H9 (cell line): ENCODE measurements around the gene BRMS1. TPM values are rescaled to one million over a fixed set of nuclear protein-coding genes. Genes with fewer than 3 reads are reported as not detected.

Experiments
- DNase-seq: peaks from one replicate; pipeline ENCODE4 v3.0.0-alpha.2; 2017
- H2AFZ ChIP-seq: one replicate; pipeline ENCODE4 v1.6.1; 2013; ENCODE audit warnings: mild to moderate bottlenecking, low read length, control low read depth, moderate library complexity
- H2AK5ac ChIP-seq: 2 replicates; pipeline ENCODE4 v1.6.1; 2013; ENCODE audit warnings: low read length, control low read depth, mixed read lengths; ENCODE audit not compliant: insufficient read length
- H2BK120ac ChIP-seq: one replicate; pipeline ENCODE4 v1.6.1; 2013; ENCODE audit warnings: low read depth, mild to moderate bottlenecking, low read length, control low read depth, inconsistent platforms; ENCODE audit not compliant: poor library complexity, severe bottlenecking
- H2BK12ac ChIP-seq: 2 replicates; pipeline ENCODE4 v1.6.1; 2013; ENCODE audit warnings: low read length, control low read depth, mixed read lengths, low read depth; ENCODE audit not compliant: insufficient read length
- H2BK15ac ChIP-seq: 2 replicates; pipeline ENCODE4 v1.6.1; 2013; ENCODE audit warnings: low read depth, low read length, control low read depth
- H2BK20ac ChIP-seq: one replicate; pipeline ENCODE4 v1.6.1; 2013; ENCODE audit warnings: low read depth, mild to moderate bottlenecking, low read length, control low read depth, inconsistent platforms; ENCODE audit not compliant: poor library complexity, severe bottlenecking
- H2BK5ac ChIP-seq: 2 replicates; pipeline ENCODE4 v1.6.1; 2013; ENCODE audit warnings: low read length, control low read depth, mixed read lengths; ENCODE audit not compliant: insufficient read length
- H3K14ac ChIP-seq: 2 replicates; pipeline ENCODE4 v1.6.1; 2013; ENCODE audit warnings: low read length, control low read depth; ENCODE audit not compliant: insufficient read depth
- H3K18ac ChIP-seq: 2 replicates; pipeline ENCODE4 v1.6.1; 2013; ENCODE audit warnings: low read depth, mild to moderate bottlenecking, mixed read lengths, low read length, control low read depth; ENCODE audit not compliant: insufficient read length
- H3K23ac ChIP-seq: 2 replicates; pipeline ENCODE4 v1.6.1; 2013; ENCODE audit warnings: low read length, control low read depth, mixed read lengths, low read depth; ENCODE audit not compliant: insufficient read length
- H3K23me2 ChIP-seq: 2 replicates; pipeline ENCODE4 v1.6.1; 2013; ENCODE audit warnings: low read depth, mild to moderate bottlenecking, mixed read lengths, low read length, control low read depth; ENCODE audit not compliant: insufficient read length, poor library complexity, severe bottlenecking
- H3K27ac ChIP-seq: 2 replicates; pipeline ENCODE4 v1.5.1; 2013; ENCODE audit warnings: low read length, control low read depth, mixed read lengths, low read depth; ENCODE audit not compliant: insufficient read length
- H3K27me3 ChIP-seq: 2 replicates; pipeline ENCODE4 v1.6.1; 2013; ENCODE audit warnings: low read length, control low read depth, inconsistent platforms; ENCODE audit not compliant: insufficient read depth
- H3K4ac ChIP-seq: 2 replicates; pipeline ENCODE4 v1.6.1; 2013; ENCODE audit warnings: low read depth, mild to moderate bottlenecking, control low read depth, inconsistent platforms, low read length, moderate library complexity
- H3K4me1 ChIP-seq: 2 replicates; pipeline ENCODE4 v1.6.1; 2013; ENCODE audit warnings: low read length, control low read depth, inconsistent platforms; ENCODE audit not compliant: insufficient read depth
- H3K4me2 ChIP-seq: 2 replicates; pipeline ENCODE4 v1.6.1; 2013; ENCODE audit warnings: low read length, control low read depth, mixed read lengths; ENCODE audit not compliant: insufficient read length, insufficient read depth
- H3K56ac ChIP-seq: 2 replicates; pipeline ENCODE4 v1.6.1; 2013; ENCODE audit warnings: low read depth, mild to moderate bottlenecking, mixed read lengths, low read length, control low read depth; ENCODE audit not compliant: insufficient read length
- H3K79me1 ChIP-seq: 2 replicates; pipeline ENCODE4 v1.6.1; 2013; ENCODE audit warnings: low read depth, mild to moderate bottlenecking, moderate library complexity, low read length, control low read depth, inconsistent platforms; ENCODE audit not compliant: insufficient read depth, poor library complexity, severe bottlenecking
- H3K79me2 ChIP-seq: 2 replicates; pipeline ENCODE4 v1.6.1; 2013; ENCODE audit warnings: low read length, control low read depth, inconsistent platforms; ENCODE audit not compliant: insufficient read depth
- H3K9ac ChIP-seq: 2 replicates; pipeline ENCODE4 v1.6.1; 2013; ENCODE audit warnings: low read length, control low read depth, mixed read lengths; ENCODE audit not compliant: insufficient read length; ENCODE audit errors: extremely low read depth
- H3K9me3 ChIP-seq: one replicate; pipeline ENCODE4 v1.6.1; 2013; ENCODE audit warnings: low read depth, low read length, inconsistent platforms; ENCODE audit not compliant: control insufficient read depth
- H3T11ph ChIP-seq: one replicate; pipeline ENCODE4 v1.6.1; 2013; ENCODE audit warnings: mild to moderate bottlenecking, low read length, control low read depth, inconsistent platforms
- H4K20me1 ChIP-seq: one replicate; pipeline ENCODE4 v1.6.1; 2013; ENCODE audit not compliant: control insufficient read depth, insufficient read length, insufficient read depth
- H4K5ac ChIP-seq: 2 replicates; pipeline ENCODE4 v1.6.1; 2013; ENCODE audit warnings: low read depth, mild to moderate bottlenecking, mixed read lengths, low read length, control low read depth; ENCODE audit not compliant: insufficient read length
- H4K8ac ChIP-seq: replicated peaks from 2 replicates; pipeline ENCODE4 v1.6.1; 2013; ENCODE audit warnings: low read length, control low read depth, mixed read lengths, low read depth; ENCODE audit not compliant: insufficient read length
- H4K91ac ChIP-seq: 2 replicates; pipeline ENCODE4 v1.6.1; 2013; ENCODE audit warnings: low read depth, mild to moderate bottlenecking, moderate library complexity, mixed read lengths, low read length, control low read depth; ENCODE audit not compliant: insufficient read length
- H3K27ac Mint-ChIP-seq, 3 experiments: 2 replicates in 2 of 3; 3 replicates in 1 of 3; pipeline ENCODE4 v1.8.0; 2020 to 2021; ENCODE audit warnings: mixed read lengths in 3 of 3, mild to moderate bottlenecking in 1 of 3, moderate library complexity in 1 of 3
- H3K27me3 Mint-ChIP-seq: 2 replicates; pipeline ENCODE4 v1.8.0; 2021; ENCODE audit warnings: low read depth, mild to moderate bottlenecking, moderate library complexity, mixed read lengths
- H3K36me3 Mint-ChIP-seq, 3 experiments: 2 replicates in 2 of 3; 3 replicates in 1 of 3; pipeline ENCODE4 v1.8.0; 2020 to 2021; ENCODE audit warnings: low read depth in 3 of 3, mixed read lengths in 3 of 3; ENCODE audit not compliant: insufficient read depth in 1 of 3
- H3K4me1 Mint-ChIP-seq, 2 experiments: 2 replicates each; pipeline ENCODE4 v1.8.0; 2020; ENCODE audit warnings: mixed read lengths in 2 of 2
- H3K4me3 Mint-ChIP-seq, 2 experiments: 2 replicates in 1 of 2; 3 replicates in 1 of 2; pipeline ENCODE4 v1.8.0; 2020 to 2021; ENCODE audit warnings: mild to moderate bottlenecking in 2 of 2, mixed read lengths in 2 of 2, moderate library complexity in 1 of 2
- H3K9me3 Mint-ChIP-seq, 2 experiments: 2 replicates in 1 of 2; 3 replicates in 1 of 2; pipeline ENCODE4 v1.8.0; 2020; ENCODE audit warnings: mild to moderate bottlenecking in 2 of 2, mixed read lengths in 2 of 2, moderate library complexity in 1 of 2
- WGBS: extraction: QIAGEN DNeasy Blood & Tissue Kit; methylation state at CpG from one replicate; pipeline ENCODE4 v1.1.7; 2013; ENCODE audit warnings: missing lambda C conversion rate, low lambda C conversion rate, mixed read lengths; ENCODE audit not compliant: insufficient read length; ENCODE audit errors: extremely low coverage; 5-methylcytosine and 5-hydroxymethylcytosine counted together
- total RNA-seq: library from RNA; stranded (reverse); gene quantifications from 2 replicates; pipeline ENCODE4 v1.2.1, GENCODE V29; 2021
- TF ChIP-seq, protein P1 (sequence below): fragments of 200-600 bp; sonication (generic); conservative IDR thresholded peaks from 3 replicates; pipeline ENCODE4 v1.8.0; 2021; ENCODE audit warnings: antibody characterized with exemption, mild to moderate bottlenecking

BRMS1 gene
- total RNA-seq, 1 experiment from 2014 or later: 50.1 TPM

DNA sequence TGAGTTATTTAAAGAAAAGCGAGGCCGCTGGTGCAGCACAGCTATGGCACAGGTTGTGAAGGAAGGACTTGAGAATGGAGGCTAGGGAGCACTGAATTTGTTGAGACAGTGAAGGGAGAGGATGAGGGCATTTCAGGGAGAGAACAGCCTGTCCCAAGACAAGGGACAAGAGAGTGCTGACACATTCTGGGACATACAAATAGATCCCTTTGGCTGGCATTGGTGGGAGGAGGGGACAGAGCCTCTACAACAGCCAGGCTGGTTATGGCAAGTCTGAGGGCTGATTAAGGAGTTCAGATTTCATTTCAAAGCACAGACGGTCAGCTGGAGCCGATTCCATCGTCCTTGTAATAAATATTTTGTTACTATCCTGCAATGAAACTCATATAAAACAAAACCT is 28.4 kb upstream of the BRMS1 start:
- H2AFZ ChIP-seq: no peak overlapping the region
- H3K27me3 ChIP-seq: no peaks in the 10 kb centered on the region
- H3K9me3 Mint-ChIP-seq: no peaks in the 10 kb centered on the region
- DNase-seq: no peak
- H2BK120ac ChIP-seq: no peak overlapping the region
- H3K4me2 ChIP-seq: no peak overlapping the region
- H2BK5ac ChIP-seq: no peak overlapping the region
- no CpG with 5 or more reads among the region's 5 CpGs for WGBS
- H3K4ac ChIP-seq: no peak overlapping the region
- no peak overlapping the region for H3T11ph ChIP-seq
- no peak overlapping the region for H3K56ac ChIP-seq
- H3K79me1 ChIP-seq: no peaks in the 10 kb centered on the region
- peaks cover 5% of the 10 kb centered on the region for H3K23me2 ChIP-seq
- no peaks in the 10 kb centered on the region; the same call in 1 of the 2 replicates for H3K79me2 ChIP-seq
- H3K27ac Mint-ChIP-seq: peak overlapping the region in 2 of 3 experiments; percentile 33 to 57; a peak in 1 of 7 replicates
- H3K18ac ChIP-seq: no peak overlapping the region
- H3K36me3 Mint-ChIP-seq: peaks cover 18 to 19% (median 19%) of the 10 kb centered on the region in 3 experiments
- H3K4me3 Mint-ChIP-seq: peak overlapping the region in 1 of 2 experiments; percentile 18; a peak in 2 of 5 replicates
- TF ChIP-seq, protein P1, sequence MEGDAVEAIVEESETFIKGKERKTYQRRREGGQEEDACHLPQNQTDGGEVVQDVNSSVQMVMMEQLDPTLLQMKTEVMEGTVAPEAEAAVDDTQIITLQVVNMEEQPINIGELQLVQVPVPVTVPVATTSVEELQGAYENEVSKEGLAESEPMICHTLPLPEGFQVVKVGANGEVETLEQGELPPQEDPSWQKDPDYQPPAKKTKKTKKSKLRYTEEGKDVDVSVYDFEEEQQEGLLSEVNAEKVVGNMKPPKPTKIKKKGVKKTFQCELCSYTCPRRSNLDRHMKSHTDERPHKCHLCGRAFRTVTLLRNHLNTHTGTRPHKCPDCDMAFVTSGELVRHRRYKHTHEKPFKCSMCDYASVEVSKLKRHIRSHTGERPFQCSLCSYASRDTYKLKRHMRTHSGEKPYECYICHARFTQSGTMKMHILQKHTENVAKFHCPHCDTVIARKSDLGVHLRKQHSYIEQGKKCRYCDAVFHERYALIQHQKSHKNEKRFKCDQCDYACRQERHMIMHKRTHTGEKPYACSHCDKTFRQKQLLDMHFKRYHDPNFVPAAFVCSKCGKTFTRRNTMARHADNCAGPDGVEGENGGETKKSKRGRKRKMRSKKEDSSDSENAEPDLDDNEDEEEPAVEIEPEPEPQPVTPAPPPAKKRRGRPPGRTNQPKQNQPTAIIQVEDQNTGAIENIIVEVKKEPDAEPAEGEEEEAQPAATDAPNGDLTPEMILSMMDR: no peak
- peaks cover 3% of the 10 kb centered on the region; the same call in 1 of the 2 replicates for H3K27me3 Mint-ChIP-seq
- no peak overlapping the region for H3K9ac ChIP-seq
- no peak overlapping the region for H2BK12ac ChIP-seq
- no peak overlapping the region for H2BK15ac ChIP-seq
- no peak overlapping the region for H2BK20ac ChIP-seq
- H4K91ac ChIP-seq: no peak overlapping the region
- H3K27ac ChIP-seq: no peak overlapping the region
- H2AK5ac ChIP-seq: no peak overlapping the region
- no peaks in the 10 kb centered on the region for H3K9me3 ChIP-seq
- H3K23ac ChIP-seq: no peak overlapping the region
- no peaks in the 10 kb centered on the region for H4K20me1 ChIP-seq
- H4K5ac ChIP-seq: no peak overlapping the region
- peaks cover 19 to 21% of the 10 kb centered on the region in 2 experiments for H3K4me1 Mint-ChIP-seq
- H3K4me1 ChIP-seq: no peaks in the 10 kb centered on the region
- no peak overlapping the region for H3K14ac ChIP-seq
- H4K8ac ChIP-seq: no peak overlapping the region
